Measurements from ENCODE around the gene TACC3. TPM values are rescaled to one million over a fixed set of nuclear protein-coding genes. Genes with fewer than 3 reads are reported as not detected.

TACC3 gene
- total RNA-seq, 1 experiment from 2014 or later: 106 TPM

GRCh38 chr4:1789552-1789951 lies 68.2 kb downstream of the TACC3 start:
- DNase-seq (ENCODE audit: low read depth, low spot score): no peak
- ChIA-PET CTCF (no interaction called here), POLR2A (no interaction called here)
- H3K27ac ChIP-seq (ENCODE audit: low read length): no peak overlapping the region
- BruUV-seq (replicated peaks): no TSS peak
- ATAC-seq: no peak
- intact Hi-C loops (cut with micrococcal nuclease; ENCODE audit: unreplicated experiment) (no loop called here), in situ Hi-C loops (cut with HindIII; ENCODE audit: low pct_unique_long_range_greater_than_20kb, low sequenced_read_pairs) (no loop called here)
- H3K4me1 ChIP-seq (ENCODE audit: control insufficient read depth, insufficient read depth, low read length): no peaks in the 10 kb centered on the region
- H3K4me3 ChIP-seq (ENCODE audit: low read depth in 2 of 2, low read length in 2 of 2): no peak overlapping the region
- TF ChIP-seq SIN3A (IDR thresholded peaks at IDR 0.05; ENCODE audit: borderline replicate concordance, insufficient read depth, low read depth, low read length) (no peak), TCF7L2 (IDR thresholded peaks at IDR 0.05; ENCODE audit: low read depth, low read length) (no peak), CTCF (IDR thresholded peaks at IDR 0.05) (no peak), REST (IDR thresholded peaks at IDR 0.05; ENCODE audit: insufficient read depth in 1 of 2, low read depth in 2 of 2, low read length in 1 of 2) (no peak), POLR2AphosphoS5 (IDR thresholded peaks at IDR 0.05; ENCODE audit: low read depth, low read length) (no peak)
- H3K27me3 ChIP-seq (ENCODE audit: control insufficient read depth, insufficient read depth, low read length): no peaks in the 10 kb centered on the region
- H3K9me3 ChIP-seq (ENCODE audit: control insufficient read depth, insufficient read depth, low read depth, low read length): no peaks in the 10 kb centered on the region
- no peaks in the 10 kb centered on the region; the same call in 1 of the 2 replicates for H3K36me3 ChIP-seq (ENCODE audit: control insufficient read depth, insufficient read depth, low read length)

GRCh38 chr4:1790005-1790404 lies 68.7 kb downstream of the TACC3 start:
- ChIA-PET CTCF (no interaction called here), POLR2A (no interaction called here)
- no peaks in the 10 kb centered on the region; the same call in 1 of the 2 replicates for H3K36me3 ChIP-seq (ENCODE audit: control insufficient read depth, insufficient read depth, low read length)
- ATAC-seq: no peak
- no peaks in the 10 kb centered on the region for H3K27me3 ChIP-seq (ENCODE audit: control insufficient read depth, insufficient read depth, low read length)
- H3K9me3 ChIP-seq (ENCODE audit: control insufficient read depth, insufficient read depth, low read depth, low read length): no peaks in the 10 kb centered on the region
- H3K27ac ChIP-seq (ENCODE audit: low read length): no peak overlapping the region
- in situ Hi-C loops (cut with HindIII; ENCODE audit: low pct_unique_long_range_greater_than_20kb, low sequenced_read_pairs) (no loop called here), intact Hi-C loops (cut with micrococcal nuclease; ENCODE audit: unreplicated experiment) (no loop called here)
- H3K4me1 ChIP-seq (ENCODE audit: control insufficient read depth, insufficient read depth, low read length): no peaks in the 10 kb centered on the region
- TF ChIP-seq REST (IDR thresholded peaks at IDR 0.05; ENCODE audit: insufficient read depth in 1 of 2, low read depth in 2 of 2, low read length in 1 of 2): no peak
- no peak for TF ChIP-seq CTCF (IDR thresholded peaks at IDR 0.05)
- no peak for TF ChIP-seq TCF7L2 (IDR thresholded peaks at IDR 0.05; ENCODE audit: low read depth, low read length)
- TF ChIP-seq POLR2AphosphoS5 (IDR thresholded peaks at IDR 0.05; ENCODE audit: low read depth, low read length): no peak
- TF ChIP-seq SIN3A (IDR thresholded peaks at IDR 0.05; ENCODE audit: borderline replicate concordance, insufficient read depth, low read depth, low read length): no peak
- DNase-seq (ENCODE audit: low read depth, low spot score): no peak
- no TSS peak for BruUV-seq (replicated peaks)
- no peak overlapping the region for H3K4me3 ChIP-seq (ENCODE audit: low read depth in 2 of 2, low read length in 2 of 2)

Measured in Panc1 (cell line).